SK-N-SH treated with all-trans-retinoic acid at 6 μM for 48 hours (cell line): ENCODE data around the gene NPAT.

Source experiments
- ARNTL ChIP-seq: fragments of 450-650 bp; formaldehyde crosslinking; IDR thresholded peaks from 2 replicates; pipeline ENCODE4 v1.5.0; 2020; ENCODE audit warnings: low read depth, mild to moderate bottlenecking, moderate library complexity, borderline replicate concordance
- CSRNP3 ChIP-seq: fragments of 250-450 bp; sonication (Bioruptor Pico); IDR thresholded peaks from 2 replicates; pipeline ENCODE4 v1.5.1; 2021; ENCODE audit warnings: mild to moderate bottlenecking, moderate library complexity
- ESRRG ChIP-seq: fragments of 250-450 bp; sonication (Bioruptor Pico); IDR thresholded peaks from 2 replicates; pipeline ENCODE4 v1.6.1; 2021; ENCODE audit warnings: mild to moderate bottlenecking
- ISL1 ChIP-seq: fragments of 250-450 bp; sonication (Bioruptor Pico); IDR thresholded peaks from 2 replicates; pipeline ENCODE4 v2.1.2; 2022; ENCODE audit warnings: mild to moderate bottlenecking, moderate library complexity
- PATZ1 ChIP-seq: fragments of 250-450 bp; sonication (Bioruptor Pico); IDR thresholded peaks from 2 replicates; pipeline ENCODE4 v1.8.0; 2020; ENCODE audit warnings: mild to moderate bottlenecking, moderate library complexity, borderline replicate concordance
- TCF4 ChIP-seq: fragments of 250-450 bp; sonication (Bioruptor Pico); IDR thresholded peaks from 2 replicates; pipeline ENCODE4 v1.8.0; 2021; ENCODE audit warnings: mild to moderate bottlenecking, moderate library complexity, borderline replicate concordance
- ZFP3 ChIP-seq: fragments of 250-450 bp; sonication (Bioruptor Pico); IDR thresholded peaks from 2 replicates; pipeline ENCODE4 v1.5.0; 2020; ENCODE audit warnings: mild to moderate bottlenecking, moderate library complexity
- ZFP30 ChIP-seq: fragments of 450-650 bp; formaldehyde crosslinking; IDR thresholded peaks from 2 replicates; pipeline ENCODE4 v1.5.0; 2022; ENCODE audit warnings: mild to moderate bottlenecking, moderate library complexity
- ZNF565 ChIP-seq: fragments of 450-650 bp; formaldehyde crosslinking; conservative IDR thresholded peaks from 2 replicates; pipeline ENCODE4 v1.5.0; 2020; ENCODE audit warnings: low read depth, mild to moderate bottlenecking, moderate library complexity

- TF ChIP-seq ZFP30 (CRISPR knock-in tag) = no peak
- no peak for TF ChIP-seq ZFP3 (CRISPR knock-in tag)
- no peak for TF ChIP-seq ISL1
- TF ChIP-seq ARNTL (CRISPR knock-in tag) = no peak
- TF ChIP-seq TCF4 (CRISPR knock-in tag) = no peak
- no peak for TF ChIP-seq ESRRG
- no peak for TF ChIP-seq ZNF565 (CRISPR knock-in tag)
- no peak for TF ChIP-seq CSRNP3 (CRISPR knock-in tag)
- no peak for TF ChIP-seq PATZ1 (CRISPR knock-in tag)
Measured at GRCh38 chr11:108117746-108118371, 104.6 kb downstream of the NPAT start.
